ENCODE results near the gene RAE1.
A peak's percentile ranks its signal among the peaks of the same experiment; 100 is the strongest.
"Not testable (repeated sequence)": the region's sequence is repeated elsewhere in the genome, so short reads cannot be mapped to it uniquely, and the experiment has no call there.

The RAE1 gene

DNA sequence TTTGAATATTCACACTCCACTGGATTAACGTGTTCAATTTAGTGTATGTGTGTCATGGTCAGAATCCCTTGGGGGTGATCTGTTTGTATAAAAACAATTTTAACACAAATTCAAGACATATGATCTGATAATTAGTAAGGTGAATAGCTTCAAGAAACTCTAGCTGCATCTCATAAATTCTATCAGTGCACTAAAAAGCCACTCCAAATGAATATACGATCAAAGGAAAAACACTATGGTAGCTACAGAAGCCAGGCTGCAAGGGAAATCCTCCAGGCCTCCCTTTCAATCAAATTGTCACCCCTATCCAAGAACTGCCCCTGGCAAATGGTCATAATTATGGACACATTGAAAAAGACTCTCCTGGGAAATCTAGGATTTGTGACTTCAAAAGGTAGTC, 9.4 kb upstream of the RAE1 start:
- TF ChIP-seq, protein P1, sequence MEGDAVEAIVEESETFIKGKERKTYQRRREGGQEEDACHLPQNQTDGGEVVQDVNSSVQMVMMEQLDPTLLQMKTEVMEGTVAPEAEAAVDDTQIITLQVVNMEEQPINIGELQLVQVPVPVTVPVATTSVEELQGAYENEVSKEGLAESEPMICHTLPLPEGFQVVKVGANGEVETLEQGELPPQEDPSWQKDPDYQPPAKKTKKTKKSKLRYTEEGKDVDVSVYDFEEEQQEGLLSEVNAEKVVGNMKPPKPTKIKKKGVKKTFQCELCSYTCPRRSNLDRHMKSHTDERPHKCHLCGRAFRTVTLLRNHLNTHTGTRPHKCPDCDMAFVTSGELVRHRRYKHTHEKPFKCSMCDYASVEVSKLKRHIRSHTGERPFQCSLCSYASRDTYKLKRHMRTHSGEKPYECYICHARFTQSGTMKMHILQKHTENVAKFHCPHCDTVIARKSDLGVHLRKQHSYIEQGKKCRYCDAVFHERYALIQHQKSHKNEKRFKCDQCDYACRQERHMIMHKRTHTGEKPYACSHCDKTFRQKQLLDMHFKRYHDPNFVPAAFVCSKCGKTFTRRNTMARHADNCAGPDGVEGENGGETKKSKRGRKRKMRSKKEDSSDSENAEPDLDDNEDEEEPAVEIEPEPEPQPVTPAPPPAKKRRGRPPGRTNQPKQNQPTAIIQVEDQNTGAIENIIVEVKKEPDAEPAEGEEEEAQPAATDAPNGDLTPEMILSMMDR (IDR thresholded peaks at IDR 0.05; ENCODE audit: insufficient read depth, low read depth, low read length, missing control alignments): no peak
- DNase-seq (ENCODE audit: low read depth): no peak
- no peak overlapping the region for H3K4me3 ChIP-seq (ENCODE audit: low read depth, low read length)

DNA sequence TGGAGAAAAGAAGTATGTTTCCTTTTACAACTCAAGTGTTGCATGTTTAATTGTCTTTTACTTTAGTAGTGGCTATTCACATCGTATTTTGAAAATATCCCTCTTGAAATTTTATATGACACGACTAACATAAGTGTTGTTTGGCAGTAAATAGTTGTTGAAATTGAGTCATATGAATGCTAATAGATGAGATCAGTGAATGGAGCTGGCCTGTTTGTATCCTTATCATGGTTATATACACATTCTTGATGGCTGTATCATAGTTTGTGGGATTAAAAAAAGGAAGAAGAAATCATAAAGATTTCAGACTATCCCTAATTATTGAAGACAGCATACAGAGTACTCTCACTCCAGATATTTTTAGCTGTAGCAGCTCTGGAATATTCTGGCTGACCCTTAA, 8.2 kb upstream of the RAE1 start:
- no peak for DNase-seq (ENCODE audit: low read depth)
- H3K4me3 ChIP-seq (ENCODE audit: low read depth, low read length): no peak overlapping the region
- TF ChIP-seq, protein P1 (IDR thresholded peaks at IDR 0.05; ENCODE audit: insufficient read depth, low read depth, low read length, missing control alignments): no peak

DNA sequence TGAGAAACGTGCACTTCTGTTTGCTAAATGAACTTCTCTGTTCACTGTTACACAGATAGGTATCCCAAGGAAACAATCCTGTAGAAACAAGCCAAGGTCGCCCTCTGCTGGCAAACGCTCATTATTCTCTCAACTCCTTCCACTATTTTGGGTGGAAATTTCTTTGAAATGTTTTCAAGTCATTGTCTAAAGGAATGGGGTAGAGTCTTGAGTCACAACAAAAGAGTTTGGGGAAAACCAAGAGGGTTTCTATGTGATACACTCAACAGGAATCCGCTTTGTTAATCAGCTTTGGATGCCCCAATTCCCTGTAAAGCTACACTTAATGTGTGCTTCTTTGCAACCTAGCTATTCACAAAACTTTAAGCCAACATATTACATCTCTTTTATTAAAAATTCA, 4.6 kb upstream of the RAE1 start:
- TF ChIP-seq, protein P1 (IDR thresholded peaks at IDR 0.05; ENCODE audit: insufficient read depth, low read depth, low read length, missing control alignments): peak; percentile 63
- no peak overlapping the region for H3K4me3 ChIP-seq (ENCODE audit: low read depth, low read length)
- DNase-seq (ENCODE audit: low read depth): peak; percentile 67

DNA sequence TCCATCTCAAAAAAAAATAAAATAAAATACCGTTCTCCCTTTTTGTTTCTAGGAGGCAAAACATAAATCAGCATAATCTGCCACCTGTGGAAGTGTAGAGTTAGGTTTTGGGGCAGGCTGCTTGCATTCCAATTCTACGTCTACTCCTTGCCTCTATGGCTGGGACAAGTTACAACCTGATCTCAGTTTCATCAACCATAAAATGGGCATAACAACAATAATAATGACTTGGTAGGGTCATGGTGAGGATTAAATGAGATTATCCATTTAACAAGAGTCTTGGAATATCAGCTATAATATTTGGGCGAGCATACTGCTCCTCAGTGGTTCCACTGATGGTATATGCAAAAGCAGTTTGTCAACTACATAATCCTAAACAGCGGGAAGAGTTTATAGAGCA, 3.7 kb upstream of the RAE1 start:
- H3K4me3 ChIP-seq (ENCODE audit: low read depth, low read length): no peak overlapping the region
- no peak for DNase-seq (ENCODE audit: low read depth)
- TF ChIP-seq, protein P1 (IDR thresholded peaks at IDR 0.05; ENCODE audit: insufficient read depth, low read depth, low read length, missing control alignments): no peak

DNA sequence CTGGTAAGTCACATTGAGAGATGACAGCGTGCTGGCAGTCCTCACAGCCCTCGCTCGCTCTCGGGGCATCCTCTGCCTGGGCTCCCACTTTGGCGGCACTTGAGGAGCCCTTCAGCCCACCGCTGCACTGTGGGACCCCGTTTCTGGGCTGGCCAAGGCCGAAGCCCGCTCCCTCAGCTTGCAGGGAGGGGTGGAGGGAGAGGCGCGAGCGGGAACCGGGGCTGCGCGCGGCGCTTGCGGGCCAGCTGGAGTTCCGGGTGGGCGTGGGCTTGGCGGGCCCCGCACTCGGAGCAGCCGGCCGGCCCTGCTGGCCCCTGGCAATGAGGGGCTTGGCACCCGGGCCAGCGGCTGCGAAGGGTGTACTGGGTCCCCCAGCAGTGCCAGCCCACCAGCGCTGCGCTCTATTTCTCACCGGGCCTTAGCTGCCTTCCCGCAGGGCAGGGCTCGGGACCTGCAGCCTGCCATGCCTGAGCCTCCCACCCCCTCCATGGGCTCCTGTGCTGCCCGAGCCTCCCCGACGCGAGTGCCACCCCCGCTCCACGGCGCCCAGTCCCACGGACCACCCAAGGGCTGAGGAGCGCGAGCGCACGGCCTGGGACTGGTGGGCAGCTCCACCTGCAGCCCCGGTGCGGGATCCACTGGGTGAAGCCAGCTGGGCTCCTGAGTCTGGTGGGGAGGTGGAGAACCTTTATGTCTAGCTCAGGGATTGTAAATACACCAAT, 2.7 kb upstream of the RAE1 start:
- not testable (repeated sequence) for DNase-seq (ENCODE audit: low read depth); H3K4me3 ChIP-seq (ENCODE audit: low read depth, low read length)

DNA sequence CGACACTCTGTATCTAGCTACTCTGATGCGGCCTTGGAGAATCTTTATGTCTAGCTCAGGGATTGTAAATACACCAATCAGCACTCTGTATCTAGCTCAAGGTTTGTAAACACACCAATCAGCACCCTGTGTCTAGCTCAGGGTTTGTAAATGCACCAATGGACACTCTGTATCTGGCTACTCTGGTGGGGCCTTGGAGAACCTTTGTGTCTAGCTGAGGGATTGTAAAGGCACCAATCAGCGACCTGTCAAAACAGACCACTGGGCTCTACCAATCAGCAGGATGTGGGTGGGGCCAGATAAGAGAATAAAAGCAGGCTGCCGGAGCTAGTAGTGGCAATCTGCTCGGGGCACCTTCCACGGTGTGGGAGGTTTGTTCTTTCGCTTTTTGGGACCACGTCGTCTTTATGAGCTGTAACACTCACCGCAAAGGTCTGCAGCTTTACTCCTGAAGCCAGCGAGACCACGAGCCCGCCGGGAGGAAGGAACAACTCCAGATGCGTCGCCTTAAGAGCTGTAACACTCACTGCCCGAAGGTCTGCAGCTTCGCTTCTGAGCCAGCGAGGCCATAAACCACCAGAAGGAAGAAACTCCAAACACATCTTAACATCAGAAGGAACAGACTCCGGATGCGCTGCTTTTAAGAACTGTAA, 2.0 kb upstream of the RAE1 start:
- not testable (repeated sequence) for DNase-seq (ENCODE audit: low read depth); H3K4me3 ChIP-seq (ENCODE audit: low read depth, low read length)

DNA sequence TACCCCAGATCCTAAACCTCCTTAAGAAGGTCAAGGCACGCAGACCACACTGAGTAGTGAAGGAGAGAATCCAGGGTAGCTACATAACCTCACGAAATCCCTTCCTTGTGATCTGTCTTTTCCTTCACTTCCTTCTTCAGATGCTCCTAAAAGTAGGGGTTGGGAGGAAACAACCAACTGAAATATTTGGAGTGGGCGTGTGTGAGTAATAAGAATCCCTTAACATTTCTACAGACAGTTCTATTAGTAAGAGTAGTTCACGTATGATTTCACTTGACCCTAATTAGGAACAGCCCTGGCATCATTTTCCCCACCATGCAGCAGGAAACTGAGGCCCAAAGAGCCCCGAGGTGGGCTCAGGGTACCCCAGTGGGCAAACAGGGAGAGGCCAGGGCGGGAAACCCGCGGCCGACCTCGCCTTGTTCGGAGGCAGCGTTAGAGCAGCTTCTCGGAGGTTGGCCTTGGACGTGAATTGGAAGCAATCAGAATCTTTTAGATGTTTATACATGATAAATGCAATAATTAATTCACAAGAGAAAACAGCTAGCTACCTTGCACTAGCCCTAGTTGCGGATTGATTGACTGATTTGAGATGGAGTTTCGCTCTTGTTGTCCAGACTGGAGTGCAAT, 859 bp upstream of the RAE1 start:
- DNase-seq (ENCODE audit: low read depth): no peak
- TF ChIP-seq, protein P1 (IDR thresholded peaks at IDR 0.05; ENCODE audit: insufficient read depth, low read depth, low read length, missing control alignments): no peak
- H3K4me3 ChIP-seq (ENCODE audit: low read depth, low read length): no peak overlapping the region

DNA sequence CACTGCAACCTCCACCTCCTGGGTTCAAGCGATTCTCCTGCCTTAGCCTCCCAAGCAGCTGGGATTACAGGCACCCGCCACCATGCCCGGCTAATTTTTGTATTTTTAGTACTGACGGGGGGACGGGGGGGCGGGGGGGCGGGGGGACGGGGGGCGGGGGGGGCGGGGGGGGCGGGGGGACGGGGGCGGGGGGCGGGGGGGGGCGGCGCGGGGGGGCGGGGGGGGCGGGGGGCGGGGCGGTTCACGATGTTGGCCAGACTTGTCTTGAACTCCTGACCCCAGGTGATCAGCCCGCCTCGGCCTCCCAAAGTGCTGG, 371 bp upstream of the RAE1 start:
- DNase-seq (ENCODE audit: low read depth): not testable (repeated sequence)

More for the DNA sequence above, 371 bp upstream of the RAE1 start:
- peak overlapping the region; percentile 97 for H3K4me3 ChIP-seq (ENCODE audit: low read depth, low read length)

Measured in GM12865 (cell line).